Measurements from ENCODE around the gene CYP27B1. TPM values are rescaled to one million over a fixed set of nuclear protein-coding genes. Genes with fewer than 3 reads are reported as not detected.

CYP27B1 gene
- total RNA-seq, 1 donor from 2014 or later = not detected

DNA sequence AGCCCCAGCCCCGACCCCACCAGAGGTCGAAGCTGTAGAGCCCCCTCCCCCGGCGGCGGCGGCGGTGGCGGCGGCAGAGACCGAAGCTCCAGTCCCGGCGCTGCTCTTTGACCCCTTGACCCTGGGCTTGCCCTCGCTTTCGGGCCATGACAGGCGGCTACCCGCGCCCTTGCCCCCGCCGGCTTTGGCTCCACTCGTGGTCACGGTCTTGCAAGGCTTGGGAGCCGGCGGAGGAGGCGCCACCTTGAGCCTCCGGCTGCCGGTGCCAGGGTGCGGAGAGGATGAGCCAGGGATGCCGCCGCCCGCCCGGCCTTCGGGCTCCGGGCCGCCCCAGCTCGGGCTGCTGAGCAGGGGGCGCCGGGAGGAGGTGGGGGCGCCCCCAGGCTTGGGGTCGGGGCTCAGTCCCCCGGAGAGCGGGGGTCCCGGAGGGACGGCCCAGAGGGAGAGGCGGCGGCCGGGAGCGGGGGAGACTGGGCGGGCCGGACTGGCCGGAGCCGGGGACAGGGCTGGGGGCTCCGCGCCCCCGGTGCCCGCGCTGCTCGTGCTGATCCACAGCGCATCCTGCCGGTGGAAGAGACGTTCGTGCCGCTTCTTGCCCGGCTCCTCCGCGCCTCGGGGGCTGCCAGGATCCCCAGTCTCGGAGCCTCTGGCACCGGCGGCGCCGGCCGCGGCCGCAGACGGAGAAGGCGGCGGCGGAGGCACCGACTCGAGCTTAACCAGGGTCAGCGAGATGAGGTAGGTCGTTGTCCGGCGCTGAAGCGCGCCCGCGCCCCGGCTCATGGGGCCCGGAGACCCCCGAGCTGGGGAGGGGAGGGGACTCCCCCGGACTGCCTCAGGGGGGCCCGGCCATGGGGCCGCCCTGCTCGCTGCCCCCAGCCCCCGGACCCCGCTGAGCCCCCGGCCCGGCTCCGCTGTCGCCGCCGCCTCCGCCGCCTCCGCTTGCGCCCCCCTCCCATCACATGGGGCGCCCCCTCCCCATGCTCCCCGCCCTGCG, 29.1 kb downstream of the CYP27B1 start:
- DNase-seq (ENCODE audit: low spot score in 2 of 2) (peak in 1 of 2 donors; percentile 55), FAIRE-seq (no peak)

DNA sequence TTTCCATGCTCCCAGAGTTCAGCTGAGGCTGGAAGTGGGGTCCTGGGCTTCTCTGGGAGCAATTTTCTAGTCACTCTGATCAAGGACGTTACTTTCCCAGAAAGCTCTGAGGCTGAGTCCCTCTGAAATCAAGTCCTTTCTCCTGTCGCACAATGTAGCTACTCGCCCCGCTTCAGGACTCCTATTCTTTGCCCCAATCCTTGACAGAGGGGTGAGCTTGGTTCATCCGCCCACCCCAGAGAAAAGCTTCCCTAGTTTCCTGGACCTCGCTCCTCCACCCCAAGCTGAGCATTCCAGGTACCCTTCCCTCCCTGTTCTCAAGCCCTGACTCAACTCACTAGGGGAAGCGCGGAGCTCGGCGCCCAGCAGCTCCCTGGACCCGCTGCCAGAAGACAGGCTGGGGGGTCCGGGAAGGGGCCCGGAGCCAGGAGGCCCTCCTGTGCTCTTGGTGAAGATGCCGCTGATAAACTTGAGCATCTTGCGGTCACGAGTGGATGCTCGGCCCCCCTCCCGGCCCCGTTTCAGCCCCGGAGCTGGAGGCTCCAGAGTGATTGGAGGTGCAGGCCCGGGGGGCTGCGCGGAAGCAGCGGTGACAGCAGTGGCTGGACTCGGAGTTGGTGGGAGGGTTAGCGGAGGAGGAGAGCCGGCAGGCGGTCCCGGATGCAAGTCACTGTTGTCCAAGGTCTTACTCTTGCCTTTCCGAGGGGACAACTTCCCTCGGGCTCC, 30.0 kb downstream of the CYP27B1 start:
- DNase-seq (ENCODE audit: low spot score in 2 of 2) (no peak), FAIRE-seq (no peak)

DNA sequence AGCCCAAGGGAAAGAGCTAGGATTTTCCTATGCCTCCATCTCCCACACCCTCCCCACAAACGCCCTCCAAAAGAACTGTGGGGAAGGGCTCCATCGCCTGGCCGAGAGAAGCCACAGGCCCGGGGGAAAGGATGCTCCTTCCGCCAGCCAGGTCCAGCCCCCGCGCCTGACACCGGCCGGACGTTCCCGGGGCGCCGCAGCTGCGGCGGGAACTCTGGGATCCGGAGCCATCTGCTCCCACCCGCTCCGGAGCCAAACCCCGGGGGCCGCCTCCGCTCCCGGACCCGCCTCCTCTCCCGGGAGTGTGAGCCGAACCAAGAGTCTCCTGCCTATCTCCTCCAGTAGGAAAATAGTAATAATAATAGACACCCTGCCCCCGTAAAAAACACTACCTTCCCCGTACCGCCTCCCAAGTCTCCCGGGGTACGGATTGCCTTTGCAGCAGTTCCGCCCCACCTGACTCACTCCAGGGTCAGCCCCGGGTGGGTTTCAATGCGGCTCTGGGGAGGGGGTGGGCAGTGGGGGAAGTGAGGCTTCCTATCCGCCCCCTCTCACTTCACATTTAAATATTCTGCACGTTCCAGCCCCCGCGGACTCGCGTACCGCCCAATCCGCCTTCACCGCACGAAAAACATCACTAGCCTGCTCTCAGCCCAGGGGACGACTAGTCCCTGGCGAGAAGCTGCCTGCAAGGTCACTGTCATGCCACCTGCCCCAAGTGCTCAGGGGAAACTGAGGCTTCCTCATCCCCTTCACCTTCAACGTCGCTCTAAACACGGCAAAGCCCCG, 30.7 kb downstream of the CYP27B1 start:
- FAIRE-seq (no peak), DNase-seq (ENCODE audit: low spot score in 2 of 2) (peak; percentile 68 to 74)

DNA sequence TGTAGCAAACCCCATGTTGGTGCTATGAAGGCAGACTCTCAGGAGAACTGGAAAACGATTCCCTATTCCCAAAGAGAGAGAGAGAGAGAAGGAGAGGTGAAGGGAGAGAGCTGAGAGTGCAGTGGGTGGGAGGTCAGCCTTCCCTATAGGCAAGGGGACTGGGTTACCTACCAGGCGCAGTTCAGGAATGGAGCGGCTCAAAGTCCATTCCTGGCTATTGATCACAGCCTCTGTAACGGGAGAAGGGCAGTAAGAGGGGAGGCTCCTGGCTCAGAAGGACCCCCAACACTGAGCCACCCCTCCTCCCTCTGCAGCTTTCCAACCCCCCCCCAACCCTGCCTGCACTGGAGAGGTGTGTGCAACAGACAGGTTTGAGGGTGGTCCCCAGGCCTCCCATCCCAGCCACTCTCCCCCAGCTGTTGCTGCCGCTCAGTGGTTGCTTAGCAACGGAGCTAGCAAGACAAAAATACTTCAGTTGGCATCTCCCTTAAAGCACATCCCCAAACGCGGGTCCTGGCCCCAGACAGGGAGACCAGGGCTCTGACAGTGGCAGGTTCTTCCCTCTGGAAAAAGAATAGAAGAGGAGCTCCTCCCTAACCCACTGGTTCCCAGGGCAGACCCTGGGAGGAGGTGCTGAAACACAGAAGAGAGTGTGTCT, 31.6 kb downstream of the CYP27B1 start:
- DNase-seq (ENCODE audit: low spot score in 2 of 2) (no peak), FAIRE-seq (no peak)

DNA sequence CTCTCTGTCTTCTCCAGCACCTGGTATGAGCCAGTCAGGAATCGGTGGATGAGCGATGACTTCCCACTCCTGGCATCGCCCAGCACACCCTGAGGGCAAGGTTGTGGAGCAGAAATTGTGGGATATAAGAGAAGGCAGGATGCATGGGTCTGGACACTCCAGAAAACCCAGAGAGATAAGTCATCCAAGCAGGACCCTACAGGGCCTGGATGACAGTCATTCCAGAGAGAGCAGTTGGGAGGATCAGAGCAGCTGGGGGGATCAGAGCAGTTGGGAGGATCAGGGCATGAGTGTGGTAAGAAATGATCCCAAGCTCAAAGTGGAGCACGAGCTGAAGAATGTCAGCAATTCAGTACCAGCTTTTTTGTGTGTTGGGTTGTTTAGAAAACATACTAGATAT, 32.3 kb downstream of the CYP27B1 start:
- DNase-seq (ENCODE audit: low spot score in 2 of 2) (no peak), FAIRE-seq (no peak)

DNA sequence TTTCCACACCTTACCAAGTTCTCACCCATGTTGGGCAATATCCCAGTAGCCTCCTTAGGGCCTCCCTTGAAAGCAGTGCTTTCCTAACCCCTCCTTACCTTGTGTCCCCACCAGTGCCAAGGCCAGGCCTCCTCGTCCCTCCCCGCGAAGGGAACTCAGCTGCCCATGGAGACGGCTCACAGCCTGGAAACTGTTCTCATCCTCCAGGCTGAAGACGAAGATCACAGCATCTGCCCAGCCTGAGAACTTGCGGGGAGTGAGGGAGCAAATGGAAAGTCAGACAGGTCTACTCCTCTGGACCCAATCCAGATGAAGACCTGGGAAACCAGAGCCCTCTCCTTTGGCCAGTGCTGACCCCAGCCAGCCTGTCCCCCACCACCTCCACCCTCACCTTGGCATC, 33.0 kb downstream of the CYP27B1 start:
- FAIRE-seq = no peak
- DNase-seq (ENCODE audit: low spot score in 2 of 2) = no peak

DNA sequence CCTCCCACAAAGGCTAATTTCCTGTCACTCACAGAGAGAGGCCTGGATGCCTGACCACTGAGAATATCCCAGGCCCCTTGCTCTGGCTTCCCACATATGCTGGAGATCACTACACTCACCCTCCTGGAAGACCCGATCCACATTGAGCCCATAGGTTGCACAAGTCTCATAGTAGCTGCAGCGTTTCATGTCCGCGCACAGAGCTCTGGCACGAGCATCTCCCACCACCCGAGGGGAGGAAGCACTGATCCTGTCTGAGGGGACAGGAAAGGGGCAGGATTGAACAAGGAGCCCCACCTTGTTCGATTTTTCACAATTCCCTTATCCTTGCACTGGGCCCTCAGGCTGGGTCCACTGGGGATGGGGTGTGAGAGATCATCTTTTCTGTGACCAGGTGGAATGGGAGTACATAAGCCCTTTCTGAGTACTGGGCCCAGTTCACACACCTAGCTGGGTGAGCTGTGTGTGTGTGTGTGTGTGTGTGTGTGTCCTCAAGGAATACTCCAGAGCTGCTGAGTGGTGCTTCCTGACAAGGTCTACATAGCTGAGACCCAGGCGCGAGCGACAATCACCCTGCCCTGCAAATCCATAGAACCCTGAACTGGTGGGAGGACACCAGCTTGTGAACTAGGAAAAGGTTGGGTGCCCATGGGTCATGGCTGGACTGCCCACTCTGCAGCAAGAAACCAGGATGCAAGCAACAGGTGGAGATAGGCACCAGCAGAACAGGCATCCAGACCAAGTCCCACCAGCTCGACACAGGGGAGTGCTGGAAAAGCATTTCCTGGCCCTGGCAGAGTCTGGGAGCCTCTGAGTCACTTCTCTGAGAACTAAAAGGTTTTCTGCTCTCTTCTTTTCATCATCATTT, 33.9 kb downstream of the CYP27B1 start:
- no peak for DNase-seq (ENCODE audit: low spot score in 2 of 2)
- FAIRE-seq = no peak

DNA sequence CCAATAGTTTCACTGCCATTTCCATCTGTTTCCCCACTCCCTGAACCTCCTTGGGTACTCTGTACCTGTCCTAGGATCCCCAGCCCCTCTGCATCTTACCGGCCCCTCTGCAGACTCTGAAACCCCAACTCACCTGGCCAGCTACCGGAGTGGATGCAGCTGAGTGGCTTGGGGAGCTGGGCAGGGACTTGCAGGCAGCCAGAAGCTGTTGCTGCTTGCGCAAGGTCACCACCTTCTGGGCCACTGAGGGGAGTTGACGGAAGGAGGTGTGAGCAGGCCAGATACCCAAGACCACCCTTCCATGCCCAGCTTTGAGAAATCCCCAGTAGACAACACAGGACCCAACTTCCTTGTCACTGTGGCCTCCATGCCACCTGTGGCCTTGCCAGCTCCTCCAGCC, 34.6 kb downstream of the CYP27B1 start:
- no peak for FAIRE-seq
- no peak for DNase-seq (ENCODE audit: low spot score in 2 of 2)

DNA sequence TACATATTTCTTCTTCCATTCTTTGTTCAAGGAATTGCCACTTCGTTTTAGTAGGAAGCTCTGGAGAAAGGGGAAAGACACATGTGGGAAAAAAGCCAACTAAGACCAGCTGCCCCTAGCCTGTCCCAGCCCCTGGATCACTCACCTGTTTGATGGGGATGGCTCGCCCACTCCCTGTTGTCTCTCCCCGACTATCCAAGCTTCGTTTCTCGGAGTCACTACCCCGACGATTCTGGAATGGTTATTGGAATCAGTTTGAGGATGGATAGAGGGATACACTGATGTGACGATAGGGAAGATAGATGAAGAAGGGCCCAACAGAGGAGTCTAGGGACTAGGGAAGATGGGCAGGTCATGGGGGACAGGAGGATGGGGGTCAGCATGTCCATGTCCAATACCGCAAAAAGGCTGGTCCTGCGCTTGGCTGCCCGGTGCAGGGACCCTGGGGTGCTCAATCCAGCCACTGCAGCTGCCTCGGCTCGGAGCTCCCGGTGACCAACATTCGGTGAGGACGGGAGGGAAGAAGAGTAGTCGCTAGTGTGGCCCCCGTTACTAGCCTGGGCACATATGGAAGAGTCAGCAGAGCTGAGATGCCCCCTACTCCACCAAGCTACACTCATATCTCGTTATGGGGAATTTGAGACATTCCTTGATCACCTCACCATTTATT, 35.3 kb downstream of the CYP27B1 start:
- no peak for FAIRE-seq
- DNase-seq (ENCODE audit: low spot score in 2 of 2) = no peak

DNA sequence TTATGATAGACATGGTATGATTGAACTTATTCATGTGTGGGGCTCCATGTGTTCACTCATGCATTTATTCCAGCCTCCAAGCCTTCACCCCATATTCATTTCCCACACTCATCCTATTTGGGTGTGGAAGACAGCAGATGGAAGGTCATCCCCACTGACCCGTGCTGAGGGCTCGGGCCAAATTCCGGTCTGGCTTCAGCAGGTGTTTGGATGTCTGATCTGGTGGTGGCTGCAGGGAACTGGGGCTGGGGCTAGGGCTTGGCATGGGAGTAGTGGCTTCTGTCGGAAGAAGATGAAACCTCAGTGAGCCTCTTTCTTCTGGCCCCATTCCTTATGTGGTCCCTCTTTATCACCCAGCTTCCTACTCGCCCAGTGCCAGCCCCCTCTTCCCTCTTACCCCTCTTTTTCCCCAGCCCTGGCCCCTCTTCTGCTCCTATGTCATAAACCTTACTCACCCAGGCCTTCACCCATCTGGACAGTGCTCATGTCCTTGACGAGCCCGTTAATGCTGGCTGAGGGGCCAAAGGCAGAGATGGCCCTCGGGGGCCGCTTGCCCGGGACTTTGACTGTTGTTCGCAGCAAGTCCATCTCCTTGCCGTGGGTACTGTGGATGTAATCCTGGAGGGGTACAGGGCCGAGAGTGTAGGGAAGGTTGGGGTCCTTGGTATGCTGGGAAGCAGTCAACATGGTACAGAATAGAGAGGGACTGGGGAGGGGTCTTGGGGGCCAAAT, 36.4 kb downstream of the CYP27B1 start:
- DNase-seq (ENCODE audit: low spot score in 2 of 2) (no peak), FAIRE-seq (no peak)

DNA sequence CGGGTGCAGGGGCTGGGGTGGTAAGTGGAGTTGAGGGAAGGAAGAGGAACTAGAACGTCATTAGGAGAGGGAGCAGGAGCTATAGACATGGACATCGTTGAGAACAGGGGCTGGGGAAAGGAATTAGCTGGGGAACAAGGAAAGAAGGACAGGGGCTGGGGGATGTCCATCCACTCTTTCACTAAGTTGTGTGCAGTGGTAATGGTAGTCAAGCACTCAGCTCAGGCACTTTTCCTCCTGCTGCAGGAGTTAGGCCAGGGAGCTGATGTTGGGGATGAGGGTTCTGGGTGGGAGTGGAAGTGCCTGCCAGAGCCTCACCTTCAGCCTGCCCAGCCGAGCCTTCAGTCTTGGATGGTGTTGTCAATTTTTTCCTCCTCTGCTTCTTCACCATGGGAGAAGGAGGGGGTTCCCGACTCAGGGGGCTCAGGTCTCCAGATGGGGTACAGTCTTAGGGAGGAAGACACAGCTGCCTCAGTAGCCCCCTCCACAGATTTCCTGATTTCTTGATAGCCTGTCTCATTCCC, 37.5 kb downstream of the CYP27B1 start:
- peak in 1 of 2 donors; percentile 5 for DNase-seq (ENCODE audit: low spot score in 2 of 2)
- no peak for FAIRE-seq

DNA sequence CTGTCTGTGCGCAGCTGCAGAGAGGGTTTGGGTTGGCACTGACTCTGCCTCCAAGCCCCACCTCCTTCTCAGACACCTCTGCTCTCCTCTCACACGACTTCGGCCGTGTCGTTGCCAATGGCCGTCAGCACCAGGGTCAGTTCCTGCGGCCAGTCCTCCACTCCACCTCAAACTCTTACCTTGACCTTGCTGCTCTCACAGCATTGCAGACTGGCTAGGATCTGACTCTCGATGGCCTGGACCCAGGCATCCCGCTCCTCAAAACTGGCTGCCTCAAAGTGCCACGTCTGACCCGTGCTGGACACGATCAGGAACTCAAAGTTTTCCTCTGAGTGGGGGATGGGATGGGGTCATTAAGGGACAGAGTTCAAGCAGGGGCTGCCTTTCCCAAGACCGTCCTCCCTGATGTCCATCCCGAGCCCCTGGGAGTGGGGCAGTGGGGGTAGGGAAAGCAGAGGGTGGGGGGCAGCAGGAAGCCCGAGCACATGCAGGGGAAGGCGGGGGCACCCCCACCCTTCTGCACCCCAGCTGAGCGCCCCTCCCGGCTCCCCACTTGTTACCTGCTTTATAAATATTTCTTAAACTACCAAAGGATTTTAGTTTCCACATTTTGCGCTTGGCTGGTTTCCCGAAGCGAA, 39.0 kb downstream of the CYP27B1 start:
- FAIRE-seq (no peak), DNase-seq (ENCODE audit: low spot score in 2 of 2) (peak in 1 of 2 donors; percentile 17)

DNA sequence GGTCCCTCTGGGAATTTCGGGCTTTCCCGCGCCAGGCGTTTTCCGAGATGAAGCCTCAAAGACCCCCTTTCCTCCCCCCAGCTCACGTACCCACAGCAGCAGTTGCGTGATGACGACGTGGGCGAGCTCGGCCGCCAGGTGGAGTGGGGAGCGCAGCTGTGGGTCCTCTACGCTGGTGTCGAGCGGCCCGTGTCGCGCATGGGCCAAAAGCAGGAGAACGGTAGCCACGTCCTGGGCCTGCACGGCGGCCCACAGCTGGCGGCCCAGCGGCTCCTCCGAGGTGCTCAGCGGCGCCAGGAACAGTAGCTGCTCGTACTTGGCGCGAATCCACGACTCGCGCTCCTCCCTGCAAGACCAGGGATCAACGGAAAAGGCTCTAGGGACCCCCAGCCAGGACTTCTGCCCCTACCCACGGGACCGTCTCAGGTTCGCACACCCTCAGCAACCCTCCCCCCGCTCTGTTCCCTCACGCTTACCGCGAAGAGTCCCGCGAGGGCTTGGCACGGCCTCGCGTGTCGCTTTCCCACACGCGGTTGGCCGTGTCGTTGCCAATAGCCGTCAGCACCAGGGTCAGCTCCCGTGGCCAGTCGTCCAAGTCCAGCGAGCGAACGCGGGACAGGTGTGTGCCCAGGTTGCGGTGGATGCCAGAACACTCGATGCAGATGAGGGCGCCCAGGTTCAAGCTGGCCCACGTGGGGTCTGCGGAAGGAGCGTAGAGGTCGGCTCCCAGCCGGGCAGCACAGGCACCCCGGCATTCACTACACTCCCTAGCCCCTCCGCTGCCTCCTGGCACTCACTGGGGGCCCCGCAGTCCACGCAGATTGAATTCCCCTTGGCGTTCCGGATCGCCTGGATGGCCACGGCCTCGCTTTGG, 39.8 kb downstream of the CYP27B1 start:
- FAIRE-seq = no peak

DNA sequence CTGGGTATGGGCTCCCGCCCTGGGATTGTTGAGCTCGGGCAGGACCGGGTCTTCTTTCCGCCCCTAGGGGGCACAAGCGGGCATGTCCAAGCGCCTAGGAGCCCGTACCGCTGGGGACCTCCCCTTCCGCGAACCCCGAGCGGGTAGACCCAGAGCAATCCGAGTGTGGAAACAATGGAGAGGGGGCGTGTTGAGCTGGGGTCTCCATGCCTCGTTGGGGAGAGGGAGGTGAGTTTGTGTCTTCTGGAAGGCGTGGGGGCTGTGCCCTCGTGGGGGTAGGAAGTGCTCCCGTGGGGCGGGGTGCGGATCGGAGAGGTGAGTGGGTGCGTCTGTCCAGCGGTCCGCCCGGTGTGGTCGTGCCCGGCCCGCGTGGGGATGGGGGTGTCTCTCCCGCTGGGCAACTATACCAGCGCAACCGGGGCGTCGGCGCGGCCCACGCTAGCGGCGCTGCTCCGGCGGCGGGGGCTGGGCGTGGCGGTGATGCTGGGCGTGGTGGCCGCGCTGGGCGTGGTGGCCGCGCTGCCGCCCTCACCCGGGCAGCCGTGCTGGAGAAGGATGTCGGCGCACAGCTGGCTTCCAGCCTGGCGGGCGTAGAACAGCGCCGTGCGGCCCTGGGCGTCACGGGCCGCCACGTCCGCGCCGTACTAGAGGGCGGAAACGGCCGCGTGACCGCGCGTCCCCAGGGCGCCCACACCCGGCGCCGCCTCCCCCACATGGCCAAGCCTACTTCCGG, 40.6 kb downstream of the CYP27B1 start:
- FAIRE-seq = no peak
- DNase-seq (ENCODE audit: low spot score in 2 of 2) = peak; percentile 67 to 86

More for the DNA sequence above, 39.8 kb downstream of the CYP27B1 start:
- DNase-seq (ENCODE audit: low spot score in 2 of 2) = peak in 1 of 2 donors; percentile 31

DNA sequence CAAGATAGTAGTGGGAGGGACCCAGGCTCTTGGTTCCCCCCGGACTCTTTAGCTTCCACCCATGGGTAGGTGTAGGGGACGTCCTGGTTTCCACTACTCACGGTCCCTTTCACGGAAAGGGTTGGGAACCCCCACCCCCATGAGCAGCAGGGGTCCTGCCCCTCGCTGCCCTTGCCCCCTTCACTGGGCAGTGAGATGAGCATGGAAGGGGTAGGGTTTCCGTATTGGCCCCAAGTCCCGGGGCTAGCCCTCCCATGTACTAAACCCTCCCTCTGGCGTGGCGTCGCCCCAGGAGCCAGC, 41.1 kb downstream of the CYP27B1 start:
- DNase-seq (ENCODE audit: low spot score in 2 of 2) = no peak
- no peak for FAIRE-seq
